ENCODE data around the gene RPAP3.
"Not testable (repeated sequence)": the region's sequence is repeated elsewhere in the genome, so short reads cannot be mapped to it uniquely, and the experiment has no call there.

RPAP3 gene

DNA sequence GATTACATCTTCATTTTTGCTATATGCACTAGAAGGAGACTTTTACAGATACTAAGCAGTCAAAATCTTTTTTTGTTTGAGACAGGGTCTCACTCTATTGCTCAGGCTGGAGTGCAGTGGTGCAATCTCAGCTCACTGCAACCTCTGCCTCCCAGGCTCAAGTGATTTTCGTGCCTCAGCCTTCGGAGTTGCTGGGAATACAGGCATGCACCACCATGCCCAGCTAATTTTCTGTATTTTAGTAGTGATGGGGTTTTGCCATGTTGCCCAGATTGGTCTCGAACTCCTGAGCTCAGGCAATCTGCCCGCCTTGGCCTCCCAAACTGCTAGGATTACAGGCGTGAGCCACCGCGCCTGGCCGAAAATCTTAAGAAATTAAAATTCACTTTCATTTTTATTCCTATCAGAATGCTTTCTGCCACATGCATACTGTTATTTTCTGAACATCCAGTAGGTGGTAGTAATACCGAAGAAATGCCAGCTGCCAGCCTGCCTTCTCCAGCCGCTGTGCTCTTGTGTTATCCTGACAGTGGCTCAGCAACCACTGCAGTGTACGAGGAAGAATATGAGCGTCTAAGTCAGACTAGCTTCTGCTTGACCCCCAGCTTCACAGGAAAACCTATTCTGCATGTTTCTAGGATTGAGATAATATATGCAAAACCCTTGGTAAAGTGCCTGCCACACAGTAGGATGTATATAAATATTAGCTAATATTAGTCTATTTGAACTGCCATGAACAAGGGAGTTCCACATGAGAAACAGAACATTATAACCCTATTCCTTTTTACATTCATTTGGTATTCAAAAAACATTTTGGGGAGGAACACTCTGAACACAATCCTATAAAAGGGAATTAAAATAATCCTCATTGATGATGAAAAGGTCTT, 54.2 kb downstream of the RPAP3 start:
- H3K9me3 ChIP-seq (ENCODE audit: severe bottlenecking), result no peaks in the 10 kb centered on the region
- peak; percentile 51 for DNase-seq
- H3K36me3 ChIP-seq, result no peaks in the 10 kb centered on the region
- no peaks in the 10 kb centered on the region for H3K27me3 ChIP-seq (ENCODE audit: insufficient read depth, low read depth, severe bottlenecking)
- no peak overlapping the region for H3K4me3 ChIP-seq (ENCODE audit: low read depth, low read length)
- TF ChIP-seq, protein P1, sequence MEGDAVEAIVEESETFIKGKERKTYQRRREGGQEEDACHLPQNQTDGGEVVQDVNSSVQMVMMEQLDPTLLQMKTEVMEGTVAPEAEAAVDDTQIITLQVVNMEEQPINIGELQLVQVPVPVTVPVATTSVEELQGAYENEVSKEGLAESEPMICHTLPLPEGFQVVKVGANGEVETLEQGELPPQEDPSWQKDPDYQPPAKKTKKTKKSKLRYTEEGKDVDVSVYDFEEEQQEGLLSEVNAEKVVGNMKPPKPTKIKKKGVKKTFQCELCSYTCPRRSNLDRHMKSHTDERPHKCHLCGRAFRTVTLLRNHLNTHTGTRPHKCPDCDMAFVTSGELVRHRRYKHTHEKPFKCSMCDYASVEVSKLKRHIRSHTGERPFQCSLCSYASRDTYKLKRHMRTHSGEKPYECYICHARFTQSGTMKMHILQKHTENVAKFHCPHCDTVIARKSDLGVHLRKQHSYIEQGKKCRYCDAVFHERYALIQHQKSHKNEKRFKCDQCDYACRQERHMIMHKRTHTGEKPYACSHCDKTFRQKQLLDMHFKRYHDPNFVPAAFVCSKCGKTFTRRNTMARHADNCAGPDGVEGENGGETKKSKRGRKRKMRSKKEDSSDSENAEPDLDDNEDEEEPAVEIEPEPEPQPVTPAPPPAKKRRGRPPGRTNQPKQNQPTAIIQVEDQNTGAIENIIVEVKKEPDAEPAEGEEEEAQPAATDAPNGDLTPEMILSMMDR (IDR thresholded peaks at IDR 0.05; ENCODE audit: low read depth, low read length), result peak; percentile 57
- no peak overlapping the region for H3K27ac ChIP-seq

DNA sequence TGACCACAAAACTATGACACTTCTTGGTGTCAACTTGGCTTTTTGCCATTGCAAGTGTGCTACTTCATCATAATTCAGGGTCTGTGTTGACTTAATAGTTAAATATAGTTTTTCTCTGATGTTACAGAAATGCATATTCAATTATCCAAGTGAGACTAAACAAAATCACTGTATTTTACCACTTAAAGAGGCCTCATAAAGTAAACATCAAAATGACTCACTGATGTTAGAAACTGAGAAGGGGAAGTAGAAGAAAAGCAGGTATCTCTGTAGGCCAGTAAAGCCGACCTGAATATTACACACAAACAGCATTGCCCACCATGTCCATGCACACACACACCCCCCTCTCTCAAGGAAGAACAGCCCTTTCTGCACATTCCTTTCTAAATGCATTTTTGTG, 55.4 kb downstream of the RPAP3 start:
- H3K4me3 ChIP-seq (ENCODE audit: low read depth, low read length), result no peak overlapping the region
- no peaks in the 10 kb centered on the region for H3K27me3 ChIP-seq (ENCODE audit: insufficient read depth, low read depth, severe bottlenecking)
- DNase-seq, result no peak

DNA sequence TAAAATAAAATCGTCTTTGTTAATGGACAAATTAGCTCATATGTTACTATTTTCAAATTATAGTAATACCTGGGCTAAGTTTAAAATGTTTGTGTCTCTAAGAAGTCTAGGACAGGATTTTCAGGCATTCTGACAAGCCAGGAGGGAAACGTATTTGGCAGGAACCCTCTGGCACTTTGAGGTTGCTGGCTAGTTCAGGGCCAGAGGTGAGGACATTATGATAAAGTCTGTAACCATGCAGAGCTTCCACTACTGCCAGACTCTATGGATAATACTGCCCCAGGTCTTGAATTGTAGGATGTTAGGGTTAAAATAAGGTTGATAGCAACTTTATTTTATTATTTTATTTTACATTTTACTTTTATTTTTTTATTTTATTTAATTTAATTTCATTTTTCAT, 56.4 kb downstream of the RPAP3 start:
- H3K4me3 ChIP-seq (ENCODE audit: low read depth, low read length), result no peak overlapping the region
- H3K9me3 ChIP-seq (ENCODE audit: severe bottlenecking), result no peaks in the 10 kb centered on the region
- TF ChIP-seq, protein P1 (IDR thresholded peaks at IDR 0.05; ENCODE audit: low read depth, low read length), result no peak
- no peak for DNase-seq
- no peaks in the 10 kb centered on the region for H3K27me3 ChIP-seq (ENCODE audit: insufficient read depth, low read depth, severe bottlenecking)
- no peaks in the 10 kb centered on the region for H3K36me3 ChIP-seq
- no peak overlapping the region for H3K27ac ChIP-seq

More for the DNA sequence above, 55.4 kb downstream of the RPAP3 start:
- no peaks in the 10 kb centered on the region for H3K9me3 ChIP-seq (ENCODE audit: severe bottlenecking)
- TF ChIP-seq, protein P1 (IDR thresholded peaks at IDR 0.05; ENCODE audit: low read depth, low read length), result no peak
- H3K27ac ChIP-seq, result no peak overlapping the region
- H3K36me3 ChIP-seq, result no peaks in the 10 kb centered on the region

DNA sequence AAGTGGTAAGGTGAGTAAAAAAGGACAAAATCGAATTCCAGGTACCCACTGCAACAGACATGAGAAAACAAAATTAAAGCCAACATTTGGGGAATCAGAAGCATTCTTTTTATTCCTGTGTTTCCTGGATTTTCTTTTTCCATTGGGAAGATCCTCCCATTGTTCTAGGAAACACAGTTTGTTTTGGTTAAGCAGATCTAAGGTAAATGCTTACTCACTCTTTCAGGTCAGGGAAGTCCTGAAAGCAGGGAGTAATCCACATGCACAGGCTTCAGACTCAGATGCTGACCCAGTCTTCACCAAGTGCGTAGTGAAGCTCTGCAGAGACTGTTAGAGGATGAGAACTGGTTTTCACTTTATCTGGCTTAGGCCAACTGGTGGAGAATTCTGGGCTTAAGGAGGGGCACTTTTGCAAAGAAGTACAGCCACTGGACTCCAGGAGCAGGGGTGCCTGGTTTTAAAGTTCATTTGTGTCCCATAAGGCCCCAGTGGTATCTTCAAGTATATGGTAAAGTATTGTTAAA, 57.7 kb downstream of the RPAP3 start:
- Histone ChIP-seq H3K9me3 (ENCODE audit: severe bottlenecking) (no peaks in the 10 kb centered on the region), H3K27ac (no peak overlapping the region), H3K4me3 (ENCODE audit: low read depth, low read length) (no peak overlapping the region), H3K27me3 (ENCODE audit: insufficient read depth, low read depth, severe bottlenecking) (no peaks in the 10 kb centered on the region), H3K36me3 (no peaks in the 10 kb centered on the region)
- TF ChIP-seq, protein P1 (IDR thresholded peaks at IDR 0.05; ENCODE audit: low read depth, low read length), result no peak
- no peak for DNase-seq

DNA sequence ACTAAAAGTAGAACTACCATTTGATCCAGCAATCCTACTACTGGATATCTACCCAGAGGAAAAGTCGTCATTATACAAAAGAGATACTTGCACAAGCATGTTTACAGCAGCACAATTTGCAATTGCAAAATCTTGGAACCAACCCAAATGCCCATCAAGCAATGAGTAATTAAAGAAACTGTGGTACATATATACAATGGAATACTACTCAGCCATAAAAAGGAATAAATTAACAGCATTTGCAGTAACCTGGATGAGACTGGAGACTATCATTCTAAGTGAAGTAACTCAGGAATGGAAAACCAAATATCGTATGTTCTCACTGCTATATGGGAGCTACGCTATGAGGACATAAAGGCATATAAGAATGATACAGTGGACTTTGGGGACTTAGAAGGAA, 63.5 kb downstream of the RPAP3 start:
- H3K27ac ChIP-seq; H3K9me3 ChIP-seq (ENCODE audit: severe bottlenecking); H3K27me3 ChIP-seq (ENCODE audit: insufficient read depth, low read depth, severe bottlenecking); H3K4me3 ChIP-seq (ENCODE audit: low read depth, low read length); DNase-seq; H3K36me3 ChIP-seq: not testable (repeated sequence)

DNA sequence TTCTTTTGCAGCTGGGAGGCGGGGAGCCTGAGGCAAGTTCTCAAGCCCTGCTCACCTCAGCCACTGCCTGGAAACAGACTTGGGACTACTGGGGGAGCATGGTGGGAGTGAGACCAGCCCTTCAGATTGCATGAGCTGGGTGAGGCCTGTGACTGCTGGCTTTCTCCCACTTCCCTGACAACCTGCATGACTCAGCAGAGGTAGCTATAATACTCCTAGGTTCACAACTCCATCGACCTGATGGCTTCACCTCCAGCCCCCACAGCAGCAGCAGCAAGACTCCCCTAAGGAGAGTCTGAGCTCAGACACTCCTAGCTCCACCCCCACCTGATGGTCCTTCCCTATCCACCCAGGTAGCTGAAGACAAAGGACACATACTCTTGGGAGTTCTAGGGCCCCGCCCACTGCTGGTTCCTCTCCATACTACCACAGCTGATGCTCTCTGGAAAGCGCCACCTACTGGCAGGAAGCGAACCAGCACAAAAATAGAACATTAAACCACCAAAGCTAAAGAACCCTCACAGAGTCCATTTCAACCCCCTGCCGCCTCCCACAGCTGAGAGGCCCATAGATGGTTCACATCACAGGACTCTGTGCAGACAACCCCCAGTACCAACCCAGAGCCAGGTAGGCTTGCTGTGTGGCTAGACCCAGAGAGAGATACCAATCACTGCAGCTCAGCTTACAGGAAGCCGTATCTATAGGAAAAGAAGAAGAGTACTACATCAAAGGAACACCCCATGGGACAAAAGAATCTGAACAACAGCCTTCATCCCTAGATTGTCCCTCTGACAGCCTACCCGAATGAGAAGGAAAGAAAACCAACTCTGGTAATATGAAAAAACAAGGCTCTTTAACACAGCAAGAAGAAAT, 68.7 kb downstream of the RPAP3 start:
- Histone ChIP-seq H3K27me3 (ENCODE audit: insufficient read depth, low read depth, severe bottlenecking) (no peaks in the 10 kb centered on the region), H3K36me3 (no peaks in the 10 kb centered on the region), H3K27ac (no peak overlapping the region), H3K4me3 (ENCODE audit: low read depth, low read length) (no peak overlapping the region), H3K9me3 (ENCODE audit: severe bottlenecking) (no peaks in the 10 kb centered on the region)
- DNase-seq, result peak; percentile 64
- TF ChIP-seq, protein P1 (IDR thresholded peaks at IDR 0.05; ENCODE audit: low read depth, low read length), result peak; percentile 66

DNA sequence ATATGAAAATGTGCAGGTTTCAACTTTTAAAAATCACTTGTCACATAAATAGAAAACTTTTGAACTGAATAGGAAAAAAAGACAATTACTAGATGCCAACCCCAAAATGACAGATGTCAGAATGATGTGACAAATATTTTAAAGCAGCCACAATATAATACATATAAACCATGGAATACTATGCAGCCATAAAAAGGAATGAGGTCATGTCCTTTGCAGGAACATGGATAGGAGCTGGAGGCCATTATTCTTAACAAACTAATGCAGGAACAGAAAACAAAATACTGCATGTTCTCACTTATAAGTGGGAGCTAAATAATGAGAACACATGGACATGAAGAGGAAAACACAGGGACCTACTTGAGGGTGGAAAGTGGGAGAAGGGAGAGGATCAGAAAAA, 70.1 kb downstream of the RPAP3 start:
- not testable (repeated sequence) for H3K9me3 ChIP-seq (ENCODE audit: severe bottlenecking); H3K4me3 ChIP-seq (ENCODE audit: low read depth, low read length); H3K36me3 ChIP-seq; H3K27me3 ChIP-seq (ENCODE audit: insufficient read depth, low read depth, severe bottlenecking); H3K27ac ChIP-seq; DNase-seq

Data from WERI-Rb-1 (cell line).